Ovary (tissue), 9 donors: Measurements from ENCODE around the gene BAG5. TPM values are rescaled to one million over a fixed set of nuclear protein-coding genes. Genes with fewer than 3 reads are reported as not detected.

Source experiments
- DNase-seq, 5 donors: peaks; one replicate each; pipeline ENCODE4 v3.0.0-alpha.2; 2019 to 2020
- H3K27ac ChIP-seq, 2 donors: fragments of 200-600 bp; one replicate each; pipeline versions ENCODE4 v1.5.1 to v1.8.0; 2019 to 2022
- H3K27me3 ChIP-seq: fragments of 200-600 bp; one replicate; pipeline ENCODE4 v1.8.0; 2022
- H3K36me3 ChIP-seq: fragments of 200-600 bp; sonication (generic); one replicate; pipeline ENCODE4 v1.5.1; 2019
- H3K4me1 ChIP-seq: one replicate; pipeline ENCODE4 v1.8.1; 2013; ENCODE audit warnings: mild to moderate bottlenecking, moderate library complexity; ENCODE audit not compliant: insufficient read depth
- H3K4me3 ChIP-seq: fragments of 200-600 bp; sonication (generic); one replicate; pipeline ENCODE4 v1.5.1; 2017
- H3K9me3 ChIP-seq, 2 donors: fragments of 200-600 bp in 1 of 2; sonication (generic) in 1 of 2; one replicate each; pipeline versions ENCODE4 v1.5.1 to v1.8.1; 2013 to 2019; ENCODE audit warnings: mild to moderate bottlenecking in 1 of 2, moderate library complexity in 1 of 2
- EP300 ChIP-seq: sonication (generic); formaldehyde crosslinking; IDR thresholded peaks from one replicate; pipeline ENCODE4 v1.6.1; 2017; ENCODE audit warnings: antibody characterized with exemption
- POLR2A ChIP-seq: fragments of 450-650 bp; IDR thresholded peaks from one replicate; pipeline ENCODE4 v1.6.1; 2017; ENCODE audit warnings: antibody characterized with exemption, mild to moderate bottlenecking, moderate library complexity
- WGBS, 3 donors: extraction: QIAGEN DNeasy Blood & Tissue Kit in 1 of 3; methylation state at CpG; one replicate each; pipeline versions ENCODE4 v1.1.5 to v1.1.7; 2013 to 2017; 5-methylcytosine and 5-hydroxymethylcytosine counted together
- intact Hi-C, 4 donors: fragments of 100-400 bp; cut with DNase I; formaldehyde crosslinking; loops; one replicate each; pipeline versions ENCODE4 v1.11.0 to v1.15.1; 2022 to 2023
- polyA plus RNA-seq, 2 donors: library from polyadenylated mRNA; stranded (reverse); fragments of 200-250 nt in 1 of 2; fragments of 350-450 nt in 1 of 2; fragmentation: Illumina TruSeq in 1 of 2; extraction: RNeasy Lipid Tissue Mini Kit (QIAGEN cat#74804) in 1 of 2; gene quantifications; one replicate each; pipeline ENCODE4 v1.2.3, GENCODE V29; 2013 to 2014
- total RNA-seq, 7 donors: library from RNA; depleted of rRNA in 2 of 7; stranded (reverse); fragments of >200 nt in 2 of 7; fragmentation: NEBNext Ultra II Directional in 3 of 7; extraction: Animal tissue kit (Norgen Biotek cat#: 25700) in 3 of 7; gene quantifications; one replicate each; pipeline versions ENCODE4 v1.1.0 to v1.2.4, GENCODE V29; 2016 to 2023
- TF ChIP-seq, protein P1 (sequence below), 3 donors: fragments of 450-650 bp in 2 of 3; fragments of 200-600 bp in 1 of 3; IDR thresholded peaks; one replicate each; pipeline versions ENCODE4 v1.5.1 to v1.8.0; 2016 to 2022; ENCODE audit warnings: antibody characterized with exemption in 3 of 3, mild to moderate bottlenecking in 1 of 3
- donor health status: DM: no; HTN: no; CAD: no; lungs with moderate emphysema.
- donor health status: DM: no; HTN: no; CAD: no.
- donor health status: Bipolar disorder and iron deficiency.
- donor health status: DM: yes; HTN: yes; CAD: no.
- donor health status: DM: no; HTN: no; CAD: no.
- donor health status: DM: yes; HTN: yes; CAD: no.

The BAG5 gene
- total and polyA plus RNA-seq, 9 donors: 9.8 to 29.1 (median 24.4) TPM

- Histone ChIP-seq H3K9me3 (no peaks in the 10 kb centered on the region), H3K36me3 (no peaks in the 10 kb centered on the region), H3K4me1 (peaks cover 22% of the 10 kb centered on the region), H3K27ac (no peak overlapping the region), H3K27me3 (no peaks in the 10 kb centered on the region), H3K4me3 (no peak overlapping the region)
- DNase-seq: peak; percentile 69 to 85 (median 83)
- TF ChIP-seq EP300 (no peak), POLR2A (peak; percentile 32)
- TF ChIP-seq, protein P1, sequence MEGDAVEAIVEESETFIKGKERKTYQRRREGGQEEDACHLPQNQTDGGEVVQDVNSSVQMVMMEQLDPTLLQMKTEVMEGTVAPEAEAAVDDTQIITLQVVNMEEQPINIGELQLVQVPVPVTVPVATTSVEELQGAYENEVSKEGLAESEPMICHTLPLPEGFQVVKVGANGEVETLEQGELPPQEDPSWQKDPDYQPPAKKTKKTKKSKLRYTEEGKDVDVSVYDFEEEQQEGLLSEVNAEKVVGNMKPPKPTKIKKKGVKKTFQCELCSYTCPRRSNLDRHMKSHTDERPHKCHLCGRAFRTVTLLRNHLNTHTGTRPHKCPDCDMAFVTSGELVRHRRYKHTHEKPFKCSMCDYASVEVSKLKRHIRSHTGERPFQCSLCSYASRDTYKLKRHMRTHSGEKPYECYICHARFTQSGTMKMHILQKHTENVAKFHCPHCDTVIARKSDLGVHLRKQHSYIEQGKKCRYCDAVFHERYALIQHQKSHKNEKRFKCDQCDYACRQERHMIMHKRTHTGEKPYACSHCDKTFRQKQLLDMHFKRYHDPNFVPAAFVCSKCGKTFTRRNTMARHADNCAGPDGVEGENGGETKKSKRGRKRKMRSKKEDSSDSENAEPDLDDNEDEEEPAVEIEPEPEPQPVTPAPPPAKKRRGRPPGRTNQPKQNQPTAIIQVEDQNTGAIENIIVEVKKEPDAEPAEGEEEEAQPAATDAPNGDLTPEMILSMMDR (IDR thresholded peaks at IDR 0.05): peak; percentile 41 to 98 (median 96)
- WGBS, 3 donors: 18 to 24% (median 22%) methylated on average over 19 to 21 of the region's 21 CpGs
- intact Hi-C loops: loop anchor here in 2 of 4 donors (1.0 to 5.0 kb wide), 3 partner anchors 29 to 48 kb away; no protein-coding TSS in a partner anchor
Measured at GRCh38 chr14:103546652-103547454, 15.6 kb downstream of the BAG5 start.

- intact Hi-C loops: loop anchor here in 2 of 4 donors (1.0 to 5.0 kb wide), 3 partner anchors 28 to 47 kb away; no protein-coding TSS in a partner anchor
- H3K27ac ChIP-seq: no peak overlapping the region
Measured at GRCh38 chr14:103545915-103546651, 16.4 kb downstream of the BAG5 start.

GRCh38 chr14:103545219-103545914 is 17.1 kb downstream of the BAG5 start:
- intact Hi-C loops: loop anchor here in 1 of 4 donors (5.0 kb wide), 1 partner anchor 43 kb away; no protein-coding TSS in a partner anchor
- Histone ChIP-seq H3K4me1 (peaks cover 27% of the 10 kb centered on the region), H3K27me3 (no peaks in the 10 kb centered on the region), H3K36me3 (no peaks in the 10 kb centered on the region), H3K9me3 (no peaks in the 10 kb centered on the region), H3K4me3 (no peak overlapping the region), H3K27ac (no peak overlapping the region)
- WGBS, 3 donors: 87 to 92% (median 90%) methylated on average over 29 of the region's 29 CpGs
- TF ChIP-seq POLR2A (no peak), EP300 (no peak)
- TF ChIP-seq, protein P1 (IDR thresholded peaks at IDR 0.05): no peak
- DNase-seq: peak in 4 of 5 donors; percentile 18 to 42 (median 36)

More at GRCh38 chr14:103545915-103546651, 16.4 kb downstream of the BAG5 start:
- no peaks in the 10 kb centered on the region for H3K36me3 ChIP-seq
- H3K27me3 ChIP-seq: no peaks in the 10 kb centered on the region
- DNase-seq: peak in 4 of 5 donors; percentile 21 to 49 (median 37)
- 76 to 80% (median 77%) methylated on average over 26 to 27 of the region's 27 CpGs for WGBS, 3 donors
- TF ChIP-seq, protein P1 (IDR thresholded peaks at IDR 0.05): no peak
- TF ChIP-seq EP300 (no peak), POLR2A (no peak)
- H3K9me3 ChIP-seq: no peaks in the 10 kb centered on the region
- H3K4me1 ChIP-seq: peaks cover 24% of the 10 kb centered on the region
- no peak overlapping the region for H3K4me3 ChIP-seq
